C4-2B (cell line): Measurements from ENCODE around the gene SIGLEC11.

Experiments used
- ZFX ChIP-seq: fragments of 450-650 bp; IDR thresholded peaks from 2 replicates; pipeline ENCODE4 v1.6.1; 2017
- TF ChIP-seq, protein P1 (sequence below): fragments of 450-650 bp; conservative IDR thresholded peaks from 2 replicates; pipeline ENCODE4 v1.5.1; 2017; ENCODE audit warnings: mild to moderate bottlenecking

- TF ChIP-seq, protein P1, sequence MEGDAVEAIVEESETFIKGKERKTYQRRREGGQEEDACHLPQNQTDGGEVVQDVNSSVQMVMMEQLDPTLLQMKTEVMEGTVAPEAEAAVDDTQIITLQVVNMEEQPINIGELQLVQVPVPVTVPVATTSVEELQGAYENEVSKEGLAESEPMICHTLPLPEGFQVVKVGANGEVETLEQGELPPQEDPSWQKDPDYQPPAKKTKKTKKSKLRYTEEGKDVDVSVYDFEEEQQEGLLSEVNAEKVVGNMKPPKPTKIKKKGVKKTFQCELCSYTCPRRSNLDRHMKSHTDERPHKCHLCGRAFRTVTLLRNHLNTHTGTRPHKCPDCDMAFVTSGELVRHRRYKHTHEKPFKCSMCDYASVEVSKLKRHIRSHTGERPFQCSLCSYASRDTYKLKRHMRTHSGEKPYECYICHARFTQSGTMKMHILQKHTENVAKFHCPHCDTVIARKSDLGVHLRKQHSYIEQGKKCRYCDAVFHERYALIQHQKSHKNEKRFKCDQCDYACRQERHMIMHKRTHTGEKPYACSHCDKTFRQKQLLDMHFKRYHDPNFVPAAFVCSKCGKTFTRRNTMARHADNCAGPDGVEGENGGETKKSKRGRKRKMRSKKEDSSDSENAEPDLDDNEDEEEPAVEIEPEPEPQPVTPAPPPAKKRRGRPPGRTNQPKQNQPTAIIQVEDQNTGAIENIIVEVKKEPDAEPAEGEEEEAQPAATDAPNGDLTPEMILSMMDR, result no peak
- no peak for TF ChIP-seq ZFX
These were observed 17.4 kb upstream of the SIGLEC11 start for GRCh38 chr19:49978324-49978723.
